ENCODE measurements around the gene ZNF385D.

DNA sequence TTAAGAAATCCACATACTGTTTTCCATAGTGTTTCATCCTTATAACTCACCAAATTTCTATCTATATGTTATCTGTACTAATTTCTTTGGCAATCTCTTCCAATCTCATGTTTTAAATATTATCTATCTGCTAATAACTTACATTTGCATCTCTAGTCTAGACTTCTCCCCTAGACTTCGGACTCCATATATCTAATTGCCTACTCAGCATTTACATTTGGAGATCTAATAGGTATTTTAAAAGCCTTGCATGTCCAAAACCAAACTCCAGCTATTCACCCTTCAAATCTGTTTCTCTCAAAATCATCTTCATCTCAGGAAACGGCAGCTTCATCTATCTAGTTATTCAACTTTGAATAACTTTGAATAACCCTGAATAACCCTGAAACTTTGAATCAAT lies 35.3 kb downstream of the ZNF385D start:
- TF ChIP-seq, protein P1, sequence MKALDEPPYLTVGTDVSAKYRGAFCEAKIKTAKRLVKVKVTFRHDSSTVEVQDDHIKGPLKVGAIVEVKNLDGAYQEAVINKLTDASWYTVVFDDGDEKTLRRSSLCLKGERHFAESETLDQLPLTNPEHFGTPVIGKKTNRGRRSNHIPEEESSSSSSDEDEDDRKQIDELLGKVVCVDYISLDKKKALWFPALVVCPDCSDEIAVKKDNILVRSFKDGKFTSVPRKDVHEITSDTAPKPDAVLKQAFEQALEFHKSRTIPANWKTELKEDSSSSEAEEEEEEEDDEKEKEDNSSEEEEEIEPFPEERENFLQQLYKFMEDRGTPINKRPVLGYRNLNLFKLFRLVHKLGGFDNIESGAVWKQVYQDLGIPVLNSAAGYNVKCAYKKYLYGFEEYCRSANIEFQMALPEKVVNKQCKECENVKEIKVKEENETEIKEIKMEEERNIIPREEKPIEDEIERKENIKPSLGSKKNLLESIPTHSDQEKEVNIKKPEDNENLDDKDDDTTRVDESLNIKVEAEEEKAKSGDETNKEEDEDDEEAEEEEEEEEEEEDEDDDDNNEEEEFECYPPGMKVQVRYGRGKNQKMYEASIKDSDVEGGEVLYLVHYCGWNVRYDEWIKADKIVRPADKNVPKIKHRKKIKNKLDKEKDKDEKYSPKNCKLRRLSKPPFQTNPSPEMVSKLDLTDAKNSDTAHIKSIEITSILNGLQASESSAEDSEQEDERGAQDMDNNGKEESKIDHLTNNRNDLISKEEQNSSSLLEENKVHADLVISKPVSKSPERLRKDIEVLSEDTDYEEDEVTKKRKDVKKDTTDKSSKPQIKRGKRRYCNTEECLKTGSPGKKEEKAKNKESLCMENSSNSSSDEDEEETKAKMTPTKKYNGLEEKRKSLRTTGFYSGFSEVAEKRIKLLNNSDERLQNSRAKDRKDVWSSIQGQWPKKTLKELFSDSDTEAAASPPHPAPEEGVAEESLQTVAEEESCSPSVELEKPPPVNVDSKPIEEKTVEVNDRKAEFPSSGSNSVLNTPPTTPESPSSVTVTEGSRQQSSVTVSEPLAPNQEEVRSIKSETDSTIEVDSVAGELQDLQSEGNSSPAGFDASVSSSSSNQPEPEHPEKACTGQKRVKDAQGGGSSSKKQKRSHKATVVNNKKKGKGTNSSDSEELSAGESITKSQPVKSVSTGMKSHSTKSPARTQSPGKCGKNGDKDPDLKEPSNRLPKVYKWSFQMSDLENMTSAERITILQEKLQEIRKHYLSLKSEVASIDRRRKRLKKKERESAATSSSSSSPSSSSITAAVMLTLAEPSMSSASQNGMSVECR (CRISPR knock-in tag; IDR thresholded peaks at IDR 0.05; ENCODE audit: borderline replicate concordance): no peak
- no peak for TF ChIP-seq TEAD4 (CRISPR knock-in tag; IDR thresholded peaks at IDR 0.05)
- TF ChIP-seq, protein P2, sequence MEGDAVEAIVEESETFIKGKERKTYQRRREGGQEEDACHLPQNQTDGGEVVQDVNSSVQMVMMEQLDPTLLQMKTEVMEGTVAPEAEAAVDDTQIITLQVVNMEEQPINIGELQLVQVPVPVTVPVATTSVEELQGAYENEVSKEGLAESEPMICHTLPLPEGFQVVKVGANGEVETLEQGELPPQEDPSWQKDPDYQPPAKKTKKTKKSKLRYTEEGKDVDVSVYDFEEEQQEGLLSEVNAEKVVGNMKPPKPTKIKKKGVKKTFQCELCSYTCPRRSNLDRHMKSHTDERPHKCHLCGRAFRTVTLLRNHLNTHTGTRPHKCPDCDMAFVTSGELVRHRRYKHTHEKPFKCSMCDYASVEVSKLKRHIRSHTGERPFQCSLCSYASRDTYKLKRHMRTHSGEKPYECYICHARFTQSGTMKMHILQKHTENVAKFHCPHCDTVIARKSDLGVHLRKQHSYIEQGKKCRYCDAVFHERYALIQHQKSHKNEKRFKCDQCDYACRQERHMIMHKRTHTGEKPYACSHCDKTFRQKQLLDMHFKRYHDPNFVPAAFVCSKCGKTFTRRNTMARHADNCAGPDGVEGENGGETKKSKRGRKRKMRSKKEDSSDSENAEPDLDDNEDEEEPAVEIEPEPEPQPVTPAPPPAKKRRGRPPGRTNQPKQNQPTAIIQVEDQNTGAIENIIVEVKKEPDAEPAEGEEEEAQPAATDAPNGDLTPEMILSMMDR (IDR thresholded peaks at IDR 0.05): no peak
- TF ChIP-seq, protein P3, sequence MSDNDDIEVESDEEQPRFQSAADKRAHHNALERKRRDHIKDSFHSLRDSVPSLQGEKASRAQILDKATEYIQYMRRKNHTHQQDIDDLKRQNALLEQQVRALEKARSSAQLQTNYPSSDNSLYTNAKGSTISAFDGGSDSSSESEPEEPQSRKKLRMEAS (CRISPR knock-in tag; IDR thresholded peaks at IDR 0.05): no peak
